ENCODE measurements around the gene LIMK1.

LIMK1 gene

GRCh38 chr7:74084722-74085578, 1.3 kb downstream of the LIMK1 start:
- Mint-ChIP-seq H3K27me3 (ENCODE audit: low read depth) (no peaks in the 10 kb centered on the region), H3K36me3 (ENCODE audit: low read depth) (peaks cover 12% of the 10 kb centered on the region), H3K9me3 (no peaks in the 10 kb centered on the region), H3K4me1 (ENCODE audit: low read depth) (peaks cover 7% of the 10 kb centered on the region), H3K4me3 (peak overlapping the region; percentile 85), H3K27ac (peak overlapping the region; percentile 86)
- no peak for DNase-seq (ENCODE audit: low spot score)

GRCh38 chr7:74087791-74088453, 4.3 kb downstream of the LIMK1 start:
- H3K4me3 Mint-ChIP-seq = no peak overlapping the region
- H3K36me3 Mint-ChIP-seq (ENCODE audit: low read depth) = peaks cover 12% of the 10 kb centered on the region
- DNase-seq (ENCODE audit: low spot score) = no peak
- H3K27ac Mint-ChIP-seq = no peak overlapping the region
- H3K9me3 Mint-ChIP-seq = no peaks in the 10 kb centered on the region
- H3K4me1 Mint-ChIP-seq (ENCODE audit: low read depth) = peaks cover 7% of the 10 kb centered on the region
- H3K27me3 Mint-ChIP-seq (ENCODE audit: low read depth) = no peaks in the 10 kb centered on the region

- Mint-ChIP-seq H3K27ac (peak overlapping the region; percentile 45), H3K4me3 (no peak overlapping the region), H3K4me1 (ENCODE audit: low read depth) (peaks cover 13% of the 10 kb centered on the region), H3K9me3 (no peaks in the 10 kb centered on the region), H3K36me3 (ENCODE audit: low read depth) (peaks cover 8% of the 10 kb centered on the region), H3K27me3 (ENCODE audit: low read depth) (no peaks in the 10 kb centered on the region)
- no peak for DNase-seq (ENCODE audit: low spot score)
Measured at GRCh38 chr7:74092321-74092963, 8.8 kb downstream of the LIMK1 start.

- Mint-ChIP-seq H3K27ac (peak overlapping the region; percentile 98), H3K27me3 (ENCODE audit: low read depth) (no peaks in the 10 kb centered on the region), H3K4me1 (ENCODE audit: low read depth) (peaks cover 13% of the 10 kb centered on the region), H3K9me3 (peaks cover 3% of the 10 kb centered on the region), H3K4me3 (no peak overlapping the region), H3K36me3 (ENCODE audit: low read depth) (peaks cover 10% of the 10 kb centered on the region)
- no peak for DNase-seq (ENCODE audit: low spot score)
Measured at GRCh38 chr7:74092964-74093471, 9.4 kb downstream of the LIMK1 start.

GRCh38 chr7:74093671-74094223, 10.1 kb downstream of the LIMK1 start:
- no peak for DNase-seq (ENCODE audit: low spot score)
- H3K36me3 Mint-ChIP-seq (ENCODE audit: low read depth) = peaks cover 13% of the 10 kb centered on the region
- peaks cover 13% of the 10 kb centered on the region for H3K4me1 Mint-ChIP-seq (ENCODE audit: low read depth)
- peak overlapping the region; percentile 98 for H3K27ac Mint-ChIP-seq
- H3K4me3 Mint-ChIP-seq = peak overlapping the region; percentile 89
- H3K9me3 Mint-ChIP-seq = peaks cover 3% of the 10 kb centered on the region
- H3K27me3 Mint-ChIP-seq (ENCODE audit: low read depth) = no peaks in the 10 kb centered on the region

GRCh38 chr7:74094224-74095101, 10.9 kb downstream of the LIMK1 start:
- Mint-ChIP-seq H3K4me3 (peak overlapping the region; percentile 89), H3K27ac (peak overlapping the region; percentile 98), H3K27me3 (ENCODE audit: low read depth) (no peaks in the 10 kb centered on the region), H3K4me1 (ENCODE audit: low read depth) (peaks cover 13% of the 10 kb centered on the region), H3K9me3 (peaks cover 3% of the 10 kb centered on the region), H3K36me3 (ENCODE audit: low read depth) (peaks cover 11% of the 10 kb centered on the region)
- peak; percentile 84 for DNase-seq (ENCODE audit: low spot score)

- H3K27ac Mint-ChIP-seq = peak overlapping the region; percentile 98
- peaks cover 13% of the 10 kb centered on the region for H3K4me1 Mint-ChIP-seq (ENCODE audit: low read depth)
- no peak for DNase-seq (ENCODE audit: low spot score)
- peaks cover 8% of the 10 kb centered on the region for H3K36me3 Mint-ChIP-seq (ENCODE audit: low read depth)
- peak overlapping the region; percentile 89 for H3K4me3 Mint-ChIP-seq
- H3K27me3 Mint-ChIP-seq (ENCODE audit: low read depth) = no peaks in the 10 kb centered on the region
- peaks cover 3% of the 10 kb centered on the region for H3K9me3 Mint-ChIP-seq
Measured at GRCh38 chr7:74095135-74095534, 11.5 kb downstream of the LIMK1 start.

GRCh38 chr7:74097937-74098614, 14.5 kb downstream of the LIMK1 start:
- H3K9me3 Mint-ChIP-seq = peaks cover 3% of the 10 kb centered on the region
- H3K4me1 Mint-ChIP-seq (ENCODE audit: low read depth) = peaks cover 13% of the 10 kb centered on the region
- no peak for DNase-seq (ENCODE audit: low spot score)
- H3K27ac Mint-ChIP-seq = no peak overlapping the region
- no peaks in the 10 kb centered on the region for H3K27me3 Mint-ChIP-seq (ENCODE audit: low read depth)
- H3K4me3 Mint-ChIP-seq = no peak overlapping the region
- peaks cover 8% of the 10 kb centered on the region for H3K36me3 Mint-ChIP-seq (ENCODE audit: low read depth)

- peaks cover 8% of the 10 kb centered on the region for H3K4me1 Mint-ChIP-seq (ENCODE audit: low read depth)
- H3K9me3 Mint-ChIP-seq = peaks cover 3% of the 10 kb centered on the region
- no peak for DNase-seq (ENCODE audit: low spot score)
- H3K4me3 Mint-ChIP-seq = no peak overlapping the region
- H3K27me3 Mint-ChIP-seq (ENCODE audit: low read depth) = no peaks in the 10 kb centered on the region
- H3K27ac Mint-ChIP-seq = no peak overlapping the region
- peaks cover 12% of the 10 kb centered on the region for H3K36me3 Mint-ChIP-seq (ENCODE audit: low read depth)
Measured at GRCh38 chr7:74099031-74099430, 15.4 kb downstream of the LIMK1 start.

- no peaks in the 10 kb centered on the region for H3K27me3 Mint-ChIP-seq (ENCODE audit: low read depth)
- no peaks in the 10 kb centered on the region for H3K4me1 Mint-ChIP-seq (ENCODE audit: low read depth)
- no peak overlapping the region for H3K4me3 Mint-ChIP-seq
- H3K36me3 Mint-ChIP-seq (ENCODE audit: low read depth) = peaks cover 19% of the 10 kb centered on the region
- H3K27ac Mint-ChIP-seq = no peak overlapping the region
- H3K9me3 Mint-ChIP-seq = peaks cover 3% of the 10 kb centered on the region
- DNase-seq (ENCODE audit: low spot score) = no peak
Measured at GRCh38 chr7:74101061-74101681, 17.6 kb downstream of the LIMK1 start.

GRCh38 chr7:74103219-74103772, 19.7 kb downstream of the LIMK1 start:
- H3K9me3 Mint-ChIP-seq = no peaks in the 10 kb centered on the region
- H3K36me3 Mint-ChIP-seq (ENCODE audit: low read depth) = peaks cover 15% of the 10 kb centered on the region
- H3K27ac Mint-ChIP-seq = no peak overlapping the region
- H3K4me1 Mint-ChIP-seq (ENCODE audit: low read depth) = no peaks in the 10 kb centered on the region
- H3K27me3 Mint-ChIP-seq (ENCODE audit: low read depth) = no peaks in the 10 kb centered on the region
- no peak overlapping the region for H3K4me3 Mint-ChIP-seq
- DNase-seq (ENCODE audit: low spot score) = no peak

- no peaks in the 10 kb centered on the region for H3K4me1 Mint-ChIP-seq (ENCODE audit: low read depth)
- no peaks in the 10 kb centered on the region for H3K9me3 Mint-ChIP-seq
- no peak for DNase-seq (ENCODE audit: low spot score)
- H3K27me3 Mint-ChIP-seq (ENCODE audit: low read depth) = no peaks in the 10 kb centered on the region
- H3K27ac Mint-ChIP-seq = no peak overlapping the region
- H3K4me3 Mint-ChIP-seq = no peak overlapping the region
- H3K36me3 Mint-ChIP-seq (ENCODE audit: low read depth) = peaks cover 14% of the 10 kb centered on the region
Measured at GRCh38 chr7:74104702-74105101, 21.1 kb downstream of the LIMK1 start.

Measured in T-helper 2 cell treated with Interferon-gamma antibody and Interleukin-4, amounts not matched to agents 5 μg/mL and 100 μg/mL, for 36 hours (primary cell).